ENCODE data around the gene TMEM131.
"Not testable (repeated sequence)": the region's sequence is repeated elsewhere in the genome, so short reads cannot be mapped to it uniquely, and the experiment has no call there.

TMEM131 gene

GRCh38 chr2:97911922-97912575, 83.7 kb downstream of the TMEM131 start:
- DNase-seq (ENCODE audit: low spot score), result no peak

- DNase-seq (ENCODE audit: low spot score), result no peak
These were observed 84.4 kb downstream of the TMEM131 start for GRCh38 chr2:97911206-97911921.

- no peak for DNase-seq (ENCODE audit: low spot score)
These were observed 85.1 kb downstream of the TMEM131 start for GRCh38 chr2:97910403-97911205.

- no peak for DNase-seq (ENCODE audit: low spot score)
These were observed 87.5 kb downstream of the TMEM131 start for GRCh38 chr2:97908208-97908676.

GRCh38 chr2:97907369-97908100, 88.2 kb downstream of the TMEM131 start:
- no peak for DNase-seq (ENCODE audit: low spot score)

- DNase-seq (ENCODE audit: low spot score), result no peak
These were observed 89.4 kb downstream of the TMEM131 start for GRCh38 chr2:97906307-97906706.

GRCh38 chr2:97905294-97905693, 90.5 kb downstream of the TMEM131 start:
- no peak for DNase-seq (ENCODE audit: low spot score)

- no peak for DNase-seq (ENCODE audit: low spot score)
These were observed 93.9 kb downstream of the TMEM131 start for GRCh38 chr2:97901862-97902261.

- no peak for DNase-seq (ENCODE audit: low spot score)
These were observed 94.9 kb downstream of the TMEM131 start for GRCh38 chr2:97900806-97901205.

- not testable (repeated sequence) for DNase-seq (ENCODE audit: low spot score)
These were observed 102.7 kb downstream of the TMEM131 start for GRCh38 chr2:97893042-97893441.

- no peak for DNase-seq (ENCODE audit: low spot score)
These were observed 104.1 kb downstream of the TMEM131 start for GRCh38 chr2:97891611-97892010.

- DNase-seq (ENCODE audit: low spot score), result peak; percentile 47
These were observed 106.6 kb downstream of the TMEM131 start for GRCh38 chr2:97889156-97889555.

- DNase-seq (ENCODE audit: low spot score), result no peak
These were observed 109.9 kb downstream of the TMEM131 start for GRCh38 chr2:97885841-97886240.

- no peak for DNase-seq (ENCODE audit: low spot score)
These were observed 115.4 kb downstream of the TMEM131 start for GRCh38 chr2:97880334-97880733.

- no peak for DNase-seq (ENCODE audit: low spot score)
These were observed 116.9 kb downstream of the TMEM131 start for GRCh38 chr2:97878865-97879264.

GRCh38 chr2:97878317-97878716, 117.4 kb downstream of the TMEM131 start:
- not testable (repeated sequence) for DNase-seq (ENCODE audit: low spot score)

GRCh38 chr2:97871096-97871780, 124.5 kb downstream of the TMEM131 start:
- DNase-seq (ENCODE audit: low spot score), result no peak

- DNase-seq (ENCODE audit: low spot score), result peak; percentile 32
These were observed 125.3 kb downstream of the TMEM131 start for GRCh38 chr2:97870396-97870843.

- DNase-seq (ENCODE audit: low spot score), result no peak
These were observed 125.9 kb downstream of the TMEM131 start for GRCh38 chr2:97869722-97870346.

- peak; percentile 70 for DNase-seq (ENCODE audit: low spot score)
These were observed 126.6 kb downstream of the TMEM131 start for GRCh38 chr2:97868986-97869721.

Measured in cerebellar cortex (tissue), 1 donor.